Uterus (tissue), 4 donors: ENCODE measurements around the gene CISH. TPM values are rescaled to one million over a fixed set of nuclear protein-coding genes. Genes with fewer than 3 reads are reported as not detected.

Source experiments
- DNase-seq, 2 donors: peaks; one replicate each; pipeline ENCODE4 v3.0.0-alpha.2; 2019 to 2020
- H3K27ac ChIP-seq, 2 donors: fragments of 200-600 bp; sonication (generic); 1 replicate in 1 of 2; 2 replicates in 1 of 2; pipeline ENCODE4 v1.5.1; 2016 to 2018
- H3K27me3 ChIP-seq, 2 donors: fragments of 200-600 bp; sonication (generic); one replicate each; pipeline ENCODE4 v1.5.1; 2018 to 2019; ENCODE audit warnings: control low read depth in 1 of 2
- H3K36me3 ChIP-seq, 2 donors: fragments of 200-600 bp; sonication (generic); one replicate each; pipeline ENCODE4 v1.5.1; 2019; ENCODE audit warnings: control low read depth in 1 of 2
- H3K4me1 ChIP-seq, 2 donors: fragments of 200-600 bp; sonication (generic); one replicate each; pipeline ENCODE4 v1.5.1; 2018 to 2019; ENCODE audit warnings: control low read depth in 1 of 2
- H3K4me3 ChIP-seq, 2 donors: fragments of 200-600 bp; sonication (generic); 1 replicate in 1 of 2; 2 replicates in 1 of 2; pipeline ENCODE4 v1.5.1; 2018 to 2019; ENCODE audit warnings: mild to moderate bottlenecking in 1 of 2
- H3K9me3 ChIP-seq, 2 donors: fragments of 200-600 bp; sonication (generic); one replicate each; pipeline ENCODE4 v1.5.1; 2019; ENCODE audit warnings: control low read depth in 1 of 2
- POLR2A ChIP-seq, 2 donors: fragments of 450-650 bp; IDR thresholded peaks; one replicate each; pipeline ENCODE4 v1.6.1; 2016; ENCODE audit warnings: antibody characterized with exemption in 2 of 2, mild to moderate bottlenecking in 1 of 2, moderate library complexity in 1 of 2
- intact Hi-C: fragments of 100-400 bp; cut with DNase I; formaldehyde crosslinking; loops from one replicate; pipeline ENCODE4 v1.15.1; 2023; ENCODE audit warnings: low total_unique reads
- total RNA-seq, 4 donors: library from RNA; depleted of rRNA in 3 of 4; stranded (reverse); fragments of >200 nt in 3 of 4; gene quantifications; one replicate each; pipeline versions ENCODE4 v1.1.0 to v1.2.4, GENCODE V29; 2014 to 2023
- TF ChIP-seq, protein P1 (sequence below), 4 experiments: fragments of 200-600 bp in 2 of 4; fragments of 450-650 bp in 2 of 4; sonication (generic) in 2 of 4; IDR thresholded peaks; one replicate each; pipeline ENCODE4 v1.5.1; 2016 to 2019; ENCODE audit warnings: antibody characterized with exemption in 4 of 4, mild to moderate bottlenecking in 2 of 4, moderate library complexity in 1 of 4
- donor health status: DM: yes; HTN: yes; CAD: no.

The CISH gene
- total RNA-seq, 4 donors from 2014 or later = 2.1 to 12.3 (median 5.6) TPM; not detected in 1

DNA sequence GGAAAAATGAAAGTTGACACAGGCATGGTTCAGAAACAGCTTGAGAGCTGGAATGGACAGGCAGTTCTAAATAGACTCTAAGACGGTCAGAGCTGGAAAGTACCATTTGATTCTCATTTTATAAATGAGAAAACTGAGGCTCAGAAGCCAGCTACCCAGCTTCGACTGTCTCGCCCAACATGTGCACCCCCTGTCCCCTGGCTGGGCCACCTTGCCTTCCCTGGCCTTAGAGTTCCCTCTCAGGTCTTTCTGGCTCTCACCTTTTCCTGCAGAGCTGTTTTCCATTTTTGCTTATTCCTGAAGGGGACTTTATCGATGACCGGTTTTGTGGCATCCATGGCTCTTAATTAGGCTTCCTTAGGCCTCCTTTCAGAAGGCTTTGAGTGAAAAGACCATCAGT, 45.8 kb upstream of the CISH start:
- Histone ChIP-seq H3K27ac (no peak overlapping the region), H3K4me3 (no peak overlapping the region), H3K27me3 (no peaks in the 10 kb centered on the region), H3K36me3 (no peaks in the 10 kb centered on the region), H3K9me3 (no peaks in the 10 kb centered on the region), H3K4me1 (no peaks in the 10 kb centered on the region)
- TF ChIP-seq POLR2A (IDR thresholded peaks at IDR 0.05) = no peak
- TF ChIP-seq, protein P1, sequence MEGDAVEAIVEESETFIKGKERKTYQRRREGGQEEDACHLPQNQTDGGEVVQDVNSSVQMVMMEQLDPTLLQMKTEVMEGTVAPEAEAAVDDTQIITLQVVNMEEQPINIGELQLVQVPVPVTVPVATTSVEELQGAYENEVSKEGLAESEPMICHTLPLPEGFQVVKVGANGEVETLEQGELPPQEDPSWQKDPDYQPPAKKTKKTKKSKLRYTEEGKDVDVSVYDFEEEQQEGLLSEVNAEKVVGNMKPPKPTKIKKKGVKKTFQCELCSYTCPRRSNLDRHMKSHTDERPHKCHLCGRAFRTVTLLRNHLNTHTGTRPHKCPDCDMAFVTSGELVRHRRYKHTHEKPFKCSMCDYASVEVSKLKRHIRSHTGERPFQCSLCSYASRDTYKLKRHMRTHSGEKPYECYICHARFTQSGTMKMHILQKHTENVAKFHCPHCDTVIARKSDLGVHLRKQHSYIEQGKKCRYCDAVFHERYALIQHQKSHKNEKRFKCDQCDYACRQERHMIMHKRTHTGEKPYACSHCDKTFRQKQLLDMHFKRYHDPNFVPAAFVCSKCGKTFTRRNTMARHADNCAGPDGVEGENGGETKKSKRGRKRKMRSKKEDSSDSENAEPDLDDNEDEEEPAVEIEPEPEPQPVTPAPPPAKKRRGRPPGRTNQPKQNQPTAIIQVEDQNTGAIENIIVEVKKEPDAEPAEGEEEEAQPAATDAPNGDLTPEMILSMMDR (IDR thresholded peaks at IDR 0.05) = no peak
- DNase-seq = no peak
- intact Hi-C loops = no loop called here

DNA sequence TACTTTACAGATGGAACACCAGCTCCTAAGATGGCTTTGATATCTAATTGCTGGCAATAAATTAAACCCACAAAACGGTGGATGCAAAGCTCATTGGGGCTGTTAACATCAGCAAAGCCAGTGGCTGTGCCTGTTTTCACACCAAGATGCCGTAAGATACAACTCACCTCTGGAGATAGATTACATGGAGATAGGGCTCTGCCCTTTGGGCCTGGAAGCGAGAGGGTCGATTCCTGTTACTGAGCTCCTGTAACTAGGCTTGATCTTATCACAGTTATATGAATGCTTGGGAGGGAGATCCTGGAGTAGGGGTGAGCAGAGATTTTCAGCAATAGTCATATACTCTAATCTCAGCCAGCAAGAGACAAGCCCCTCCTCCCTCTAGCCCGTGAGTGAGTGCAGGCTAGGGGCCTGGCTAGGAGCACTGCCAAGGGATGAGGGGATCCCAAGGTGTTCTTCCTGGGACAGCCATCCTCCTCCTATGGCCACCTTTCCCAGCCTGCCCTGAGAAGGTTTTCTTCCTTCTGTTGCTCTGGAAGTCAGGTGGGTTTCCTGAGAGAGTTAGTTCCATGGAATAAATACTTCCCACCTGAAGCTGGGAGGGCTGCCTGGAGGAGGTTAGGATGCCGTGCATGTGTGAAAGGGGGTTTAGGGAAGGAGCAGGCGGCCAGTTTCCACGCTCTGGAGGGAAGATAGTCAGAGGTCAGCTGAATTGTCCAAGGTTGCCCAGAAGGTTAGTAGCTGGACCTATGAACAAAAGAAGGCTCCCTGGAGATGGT, 45.0 kb upstream of the CISH start:
- no peak for DNase-seq
- Histone ChIP-seq H3K27ac (no peak overlapping the region), H3K27me3 (no peaks in the 10 kb centered on the region), H3K9me3 (no peaks in the 10 kb centered on the region), H3K4me1 (no peaks in the 10 kb centered on the region), H3K4me3 (no peak overlapping the region), H3K36me3 (no peaks in the 10 kb centered on the region)
- intact Hi-C loops = no loop called here
- TF ChIP-seq, protein P1 (IDR thresholded peaks at IDR 0.05) = no peak
- no peak for TF ChIP-seq POLR2A (IDR thresholded peaks at IDR 0.05)

DNA sequence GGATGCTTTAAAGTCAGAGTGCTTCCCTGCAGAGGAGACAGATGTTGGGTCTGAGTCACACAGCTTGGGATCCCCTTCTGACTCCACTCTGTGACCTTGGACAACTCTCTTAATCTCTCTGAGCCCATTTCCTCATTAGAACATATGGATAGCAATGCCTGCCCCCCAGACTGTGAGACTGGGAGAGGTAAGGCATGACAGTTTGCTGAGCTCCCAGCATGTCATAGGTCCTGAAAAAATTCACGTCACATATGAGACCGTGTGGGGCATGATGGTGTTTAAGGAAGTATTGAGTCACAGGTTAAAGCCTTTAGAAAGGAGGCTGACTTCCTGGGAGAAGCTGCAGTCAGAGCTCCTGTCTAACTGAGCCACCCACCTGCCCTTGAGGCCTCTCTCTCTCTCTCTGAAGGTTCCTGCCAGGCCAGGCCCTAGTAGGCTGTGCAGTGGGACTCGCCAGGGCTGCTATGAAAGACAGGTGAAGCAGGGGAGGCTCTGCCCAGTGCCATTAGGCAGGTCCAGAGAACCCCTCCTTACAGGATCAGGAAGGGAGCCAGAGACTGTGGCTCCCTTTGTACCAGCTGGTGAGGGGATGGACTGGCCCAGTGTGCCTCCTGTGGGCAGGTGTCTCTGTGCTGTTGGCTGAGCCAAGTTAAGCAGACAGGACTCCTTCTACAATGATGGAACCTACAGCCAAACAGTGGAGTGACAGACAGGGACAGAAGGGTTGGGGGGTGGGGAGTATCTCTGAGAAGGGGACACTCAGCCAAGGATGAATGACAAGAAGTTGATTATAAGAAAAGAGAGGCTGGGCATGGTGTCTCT, 43.6 kb upstream of the CISH start:
- intact Hi-C loops = no loop called here
- H3K36me3 ChIP-seq = no peaks in the 10 kb centered on the region
- H3K27ac ChIP-seq = no peak overlapping the region
- H3K4me3 ChIP-seq = no peak overlapping the region
- H3K9me3 ChIP-seq = no peaks in the 10 kb centered on the region
- no peak for TF ChIP-seq POLR2A (IDR thresholded peaks at IDR 0.05)
- TF ChIP-seq, protein P1 (IDR thresholded peaks at IDR 0.05) = no peak
- DNase-seq = no peak
- no peaks in the 10 kb centered on the region for H3K27me3 ChIP-seq
- no peaks in the 10 kb centered on the region for H3K4me1 ChIP-seq

DNA sequence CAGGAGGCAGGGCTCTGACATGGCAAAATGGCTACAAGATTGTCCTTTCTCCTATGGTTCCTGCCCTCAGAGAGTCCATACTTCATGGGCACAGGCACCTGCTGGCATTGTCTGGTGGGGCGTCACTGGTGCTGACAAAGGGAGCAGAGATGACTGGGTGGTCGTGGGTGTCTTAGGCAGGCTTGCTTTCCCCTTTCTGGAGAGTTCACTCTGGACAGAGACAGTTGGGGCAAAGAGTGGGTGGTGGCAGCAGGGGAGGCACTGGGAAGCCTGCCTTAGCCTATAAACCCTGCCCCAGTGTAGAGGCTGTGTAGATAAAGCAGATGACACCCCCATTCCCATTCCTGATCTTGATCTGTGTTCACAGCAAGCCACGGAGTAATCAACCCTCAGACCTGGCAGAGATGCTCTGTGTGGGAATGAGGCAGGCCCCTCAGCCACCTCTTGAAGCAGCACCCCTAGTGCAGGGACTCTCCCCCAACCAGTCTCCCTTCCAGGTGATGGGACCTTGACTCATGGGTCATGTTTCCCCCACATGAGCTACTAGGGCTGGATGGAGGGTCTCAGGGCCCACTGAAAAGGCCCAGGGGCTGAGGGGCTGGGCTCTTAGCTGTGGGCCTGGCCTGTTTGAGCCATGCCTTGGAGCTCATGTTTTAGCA, 42.5 kb upstream of the CISH start:
- Histone ChIP-seq H3K27me3 (no peaks in the 10 kb centered on the region), H3K36me3 (no peaks in the 10 kb centered on the region), H3K4me3 (no peak overlapping the region), H3K27ac (no peak overlapping the region), H3K9me3 (no peaks in the 10 kb centered on the region), H3K4me1 (no peaks in the 10 kb centered on the region)
- TF ChIP-seq, protein P1 (IDR thresholded peaks at IDR 0.05) = no peak
- no peak for TF ChIP-seq POLR2A (IDR thresholded peaks at IDR 0.05)
- intact Hi-C loops = no loop called here
- DNase-seq = no peak
